ENCODE results near the gene DNLZ. TPM values are rescaled to one million over a fixed set of nuclear protein-coding genes. Genes with fewer than 3 reads are reported as not detected.

DNLZ gene
- total and polyA plus RNA-seq, 9 of the 15 experiments (the other 6 are each of a cell fraction or from before 2014, with no cell fraction given): 0.17 to 44.6 (median 3.4) TPM

DNA sequence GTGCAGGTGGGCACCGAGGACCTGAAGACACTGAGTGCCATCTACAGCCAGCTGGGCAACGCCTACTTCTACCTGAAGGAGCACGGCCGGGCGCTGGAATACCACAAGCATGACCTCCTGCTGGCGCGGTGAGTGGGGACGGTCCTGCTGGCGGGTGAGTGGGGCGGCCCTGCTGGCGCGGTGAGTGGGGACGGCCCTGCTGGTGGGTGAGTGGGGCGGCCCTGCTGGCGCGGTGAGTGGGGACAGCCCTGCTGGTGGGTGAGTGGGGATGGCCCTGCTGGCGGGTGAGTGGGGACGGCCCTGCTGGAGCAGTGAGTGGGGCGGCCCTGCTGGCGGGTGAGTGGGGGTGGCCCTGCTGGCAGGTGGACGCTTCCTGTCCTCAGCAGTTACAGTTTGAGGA is 29.0 kb downstream of the DNLZ start (continued):
- TF ChIP-seq MCM3 (IDR thresholded peaks at IDR 0.05) (no peak), ZNF431 (CRISPR knock-in tag; IDR thresholded peaks at IDR 0.05) (no peak), CBFA2T3 (IDR thresholded peaks at IDR 0.05) (no peak), FOXK2 (conservative IDR thresholded peaks at IDR 0.05 in 1 of 2, IDR thresholded peaks at IDR 0.05 in 1 of 2; ENCODE audit: low read depth in 2 of 2) (no peak), CHD4 (IDR thresholded peaks at IDR 0.05; ENCODE audit: insufficient read depth, insufficient replicate concordance, low read depth, low read length, poor library complexity, severe bottlenecking) (no peak), ZNF589 (CRISPR knock-in tag; IDR thresholded peaks at IDR 0.05; ENCODE audit: low read depth) (no peak), KAT8 (IDR thresholded peaks at IDR 0.05; ENCODE audit: low read depth) (no peak), ZNF77 (CRISPR knock-in tag; IDR thresholded peaks at IDR 0.05) (no peak), EGR1 (conservative IDR thresholded peaks at IDR 0.05) (no peak), PHB2 (IDR thresholded peaks at IDR 0.05; ENCODE audit: low read depth) (no peak), DIDO1 (tag; IDR thresholded peaks at IDR 0.05; ENCODE audit: low read depth) (no peak), TARDBP (IDR thresholded peaks at IDR 0.05) (no peak), HNRNPK (IDR thresholded peaks at IDR 0.05; ENCODE audit: low read depth, low read length, poor library complexity, severe bottlenecking) (no peak), GTF2E2 (tag; IDR thresholded peaks at IDR 0.05) (no peak), SAFB (IDR thresholded peaks at IDR 0.05; ENCODE audit: borderline replicate concordance, low read depth, low read length) (peak; percentile 75; the same call in 1 of the 2 replicates), HNRNPL (IDR thresholded peaks at IDR 0.05; ENCODE audit: low read depth, low read length) (peak; percentile 75), ZNF780A (CRISPR knock-in tag; IDR thresholded peaks at IDR 0.05) (no peak), TRIM24 (IDR thresholded peaks at IDR 0.05) (no peak), PRPF4 (IDR thresholded peaks at IDR 0.05; ENCODE audit: insufficient read depth, low read depth, low read length, poor library complexity, severe bottlenecking) (no peak)
- TF ChIP-seq, protein P1, sequence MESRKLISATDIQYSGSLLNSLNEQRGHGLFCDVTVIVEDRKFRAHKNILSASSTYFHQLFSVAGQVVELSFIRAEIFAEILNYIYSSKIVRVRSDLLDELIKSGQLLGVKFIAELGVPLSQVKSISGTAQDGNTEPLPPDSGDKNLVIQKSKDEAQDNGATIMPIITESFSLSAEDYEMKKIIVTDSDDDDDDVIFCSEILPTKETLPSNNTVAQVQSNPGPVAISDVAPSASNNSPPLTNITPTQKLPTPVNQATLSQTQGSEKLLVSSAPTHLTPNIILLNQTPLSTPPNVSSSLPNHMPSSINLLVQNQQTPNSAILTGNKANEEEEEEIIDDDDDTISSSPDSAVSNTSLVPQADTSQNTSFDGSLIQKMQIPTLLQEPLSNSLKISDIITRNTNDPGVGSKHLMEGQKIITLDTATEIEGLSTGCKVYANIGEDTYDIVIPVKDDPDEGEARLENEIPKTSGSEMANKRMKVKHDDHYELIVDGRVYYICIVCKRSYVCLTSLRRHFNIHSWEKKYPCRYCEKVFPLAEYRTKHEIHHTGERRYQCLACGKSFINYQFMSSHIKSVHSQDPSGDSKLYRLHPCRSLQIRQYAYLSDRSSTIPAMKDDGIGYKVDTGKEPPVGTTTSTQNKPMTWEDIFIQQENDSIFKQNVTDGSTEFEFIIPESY (CRISPR knock-in tag; IDR thresholded peaks at IDR 0.05): peak; percentile 83
- TF ChIP-seq, protein P2, sequence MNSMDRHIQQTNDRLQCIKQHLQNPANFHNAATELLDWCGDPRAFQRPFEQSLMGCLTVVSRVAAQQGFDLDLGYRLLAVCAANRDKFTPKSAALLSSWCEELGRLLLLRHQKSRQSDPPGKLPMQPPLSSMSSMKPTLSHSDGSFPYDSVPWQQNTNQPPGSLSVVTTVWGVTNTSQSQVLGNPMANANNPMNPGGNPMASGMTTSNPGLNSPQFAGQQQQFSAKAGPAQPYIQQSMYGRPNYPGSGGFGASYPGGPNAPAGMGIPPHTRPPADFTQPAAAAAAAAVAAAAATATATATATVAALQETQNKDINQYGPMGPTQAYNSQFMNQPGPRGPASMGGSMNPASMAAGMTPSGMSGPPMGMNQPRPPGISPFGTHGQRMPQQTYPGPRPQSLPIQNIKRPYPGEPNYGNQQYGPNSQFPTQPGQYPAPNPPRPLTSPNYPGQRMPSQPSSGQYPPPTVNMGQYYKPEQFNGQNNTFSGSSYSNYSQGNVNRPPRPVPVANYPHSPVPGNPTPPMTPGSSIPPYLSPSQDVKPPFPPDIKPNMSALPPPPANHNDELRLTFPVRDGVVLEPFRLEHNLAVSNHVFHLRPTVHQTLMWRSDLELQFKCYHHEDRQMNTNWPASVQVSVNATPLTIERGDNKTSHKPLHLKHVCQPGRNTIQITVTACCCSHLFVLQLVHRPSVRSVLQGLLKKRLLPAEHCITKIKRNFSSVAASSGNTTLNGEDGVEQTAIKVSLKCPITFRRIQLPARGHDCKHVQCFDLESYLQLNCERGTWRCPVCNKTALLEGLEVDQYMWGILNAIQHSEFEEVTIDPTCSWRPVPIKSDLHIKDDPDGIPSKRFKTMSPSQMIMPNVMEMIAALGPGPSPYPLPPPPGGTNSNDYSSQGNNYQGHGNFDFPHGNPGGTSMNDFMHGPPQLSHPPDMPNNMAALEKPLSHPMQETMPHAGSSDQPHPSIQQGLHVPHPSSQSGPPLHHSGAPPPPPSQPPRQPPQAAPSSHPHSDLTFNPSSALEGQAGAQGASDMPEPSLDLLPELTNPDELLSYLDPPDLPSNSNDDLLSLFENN (IDR thresholded peaks at IDR 0.05; ENCODE audit: low read depth in 2 of 2, low read length in 2 of 2): no peak
- TF ChIP-seq, protein P3, sequence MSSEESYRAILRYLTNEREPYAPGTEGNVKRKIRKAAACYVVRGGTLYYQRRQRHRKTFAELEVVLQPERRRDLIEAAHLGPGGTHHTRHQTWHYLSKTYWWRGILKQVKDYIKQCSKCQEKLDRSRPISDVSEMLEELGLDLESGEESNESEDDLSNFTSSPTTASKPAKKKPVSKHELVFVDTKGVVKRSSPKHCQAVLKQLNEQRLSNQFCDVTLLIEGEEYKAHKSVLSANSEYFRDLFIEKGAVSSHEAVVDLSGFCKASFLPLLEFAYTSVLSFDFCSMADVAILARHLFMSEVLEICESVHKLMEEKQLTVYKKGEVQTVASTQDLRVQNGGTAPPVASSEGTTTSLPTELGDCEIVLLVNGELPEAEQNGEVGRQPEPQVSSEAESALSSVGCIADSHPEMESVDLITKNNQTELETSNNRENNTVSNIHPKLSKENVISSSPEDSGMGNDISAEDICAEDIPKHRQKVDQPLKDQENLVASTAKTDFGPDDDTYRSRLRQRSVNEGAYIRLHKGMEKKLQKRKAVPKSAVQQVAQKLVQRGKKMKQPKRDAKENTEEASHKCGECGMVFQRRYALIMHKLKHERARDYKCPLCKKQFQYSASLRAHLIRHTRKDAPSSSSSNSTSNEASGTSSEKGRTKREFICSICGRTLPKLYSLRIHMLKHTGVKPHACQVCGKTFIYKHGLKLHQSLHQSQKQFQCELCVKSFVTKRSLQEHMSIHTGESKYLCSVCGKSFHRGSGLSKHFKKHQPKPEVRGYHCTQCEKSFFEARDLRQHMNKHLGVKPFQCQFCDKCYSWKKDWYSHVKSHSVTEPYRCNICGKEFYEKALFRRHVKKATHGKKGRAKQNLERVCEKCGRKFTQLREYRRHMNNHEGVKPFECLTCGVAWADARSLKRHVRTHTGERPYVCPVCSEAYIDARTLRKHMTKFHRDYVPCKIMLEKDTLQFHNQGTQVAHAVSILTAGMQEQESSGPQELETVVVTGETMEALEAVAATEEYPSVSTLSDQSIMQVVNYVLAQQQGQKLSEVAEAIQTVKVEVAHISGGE (CRISPR knock-in tag; IDR thresholded peaks at IDR 0.05): no peak

Measured in K562 (cell line).